IMR-90 (cell line): ENCODE data around the gene TK1. TPM values are rescaled to one million over a fixed set of nuclear protein-coding genes. Genes with fewer than 3 reads are reported as not detected.

Experiments
- ATAC-seq: fragments of 200-7000 bp; cut with Tn5 transposase; 2 replicates; pipeline ENCODE4 v1.9.1; 2020; ENCODE audit warnings: low read depth, mild to moderate bottlenecking, moderate library complexity
- BruUV-seq: library from RNA; stranded (reverse); fragments of 400-500 nt; replicated peaks from 2 replicates; lab custom pipeline; 2021; lab: Mats Ljungman, UMichigan
- CTCF ChIA-PET: fragments of 300-600 bp; formaldehyde crosslinking; extraction: SDS; loops from one replicate; lab custom pipeline; 2021; ENCODE audit warnings: antibody characterized with exemption; lab: Yijun Ruan, JAX
- POLR2A ChIA-PET: fragments of 300-600 bp; sonication (Branson Sonifier 250); formaldehyde crosslinking; loops from one replicate; lab custom pipeline; 2022; ENCODE audit warnings: antibody characterized with exemption; ENCODE audit not compliant: unreplicated experiment; lab: Charles Lee
- DNase-seq: peaks from one replicate; pipeline ENCODE4 v3.0.0; 2013
- H2AFZ ChIP-seq: replicated peaks from 2 replicates; pipeline ENCODE3; 2013; ENCODE audit warnings: low read length, mild to moderate bottlenecking; ENCODE audit not compliant: poor library complexity
- H2AK5ac ChIP-seq: 2 replicates; pipeline ENCODE4 v1.6.1; 2013; ENCODE audit warnings: low read depth, low read length, inconsistent platforms
- H2AK9ac ChIP-seq: replicated peaks from 2 replicates; pipeline ENCODE3; 2013; ENCODE audit warnings: mild to moderate bottlenecking, low read depth, low read length, moderate library complexity; ENCODE audit not compliant: poor library complexity
- H2BK120ac ChIP-seq: 2 replicates; pipeline ENCODE4 v1.6.1; 2013; ENCODE audit warnings: low read depth, low read length, inconsistent platforms
- H2BK15ac ChIP-seq: 3 replicates; pipeline ENCODE4 v1.6.1; 2013; ENCODE audit warnings: low read depth, low read length, inconsistent platforms
- H2BK20ac ChIP-seq: 2 replicates; pipeline ENCODE4 v1.6.1; 2013; ENCODE audit warnings: low read depth, mild to moderate bottlenecking, inconsistent platforms, low read length, moderate library complexity
- H2BK5ac ChIP-seq: 2 replicates; pipeline ENCODE4 v1.6.1; 2013; ENCODE audit warnings: mild to moderate bottlenecking, low read depth, low read length, inconsistent platforms; ENCODE audit not compliant: poor library complexity, severe bottlenecking
- H3K14ac ChIP-seq: replicated peaks from 2 replicates; pipeline ENCODE4 v1.6.1; 2013; ENCODE audit warnings: low read depth, low read length, inconsistent platforms
- H3K18ac ChIP-seq: 2 replicates; pipeline ENCODE4 v1.6.1; 2013; ENCODE audit warnings: low read depth, low read length, control low read depth
- H3K23ac ChIP-seq: 2 replicates; pipeline ENCODE4 v1.6.1; 2013; ENCODE audit warnings: low read depth, low read length, inconsistent platforms
- H3K27ac ChIP-seq: 2 replicates; pipeline ENCODE4 v1.5.1; 2013; ENCODE audit warnings: mild to moderate bottlenecking, control low read depth, low read length; ENCODE audit not compliant: insufficient read depth
- H3K27me3 ChIP-seq: 2 replicates; pipeline ENCODE4 v1.6.1; 2013; ENCODE audit warnings: low read length; ENCODE audit not compliant: control insufficient read depth, insufficient read depth
- H3K36me3 ChIP-seq: 2 replicates; pipeline ENCODE4 v1.6.1; 2013; ENCODE audit warnings: low read length, mixed read lengths; ENCODE audit not compliant: control insufficient read depth, insufficient read depth
- H3K4ac ChIP-seq: 2 replicates; pipeline ENCODE4 v1.6.1; 2013; ENCODE audit warnings: low read depth, low read length, inconsistent platforms
- H3K4me1 ChIP-seq: 2 replicates; pipeline ENCODE4 v1.6.1; 2013; ENCODE audit warnings: low read length, mixed read lengths; ENCODE audit not compliant: control insufficient read depth, insufficient read depth
- H3K4me2 ChIP-seq: 2 replicates; pipeline ENCODE4 v1.6.1; 2013; ENCODE audit warnings: low read depth, mild to moderate bottlenecking, control low read depth, low read length, moderate library complexity
- H3K4me3 ChIP-seq: 2 replicates; pipeline ENCODE4 v1.5.1; 2013; ENCODE audit warnings: low read depth, mild to moderate bottlenecking, control low read depth, low read length, moderate library complexity; ENCODE audit not compliant: insufficient read depth
- H3K56ac ChIP-seq: 2 replicates; pipeline ENCODE4 v1.6.1; 2013; ENCODE audit warnings: low read length, inconsistent platforms; ENCODE audit not compliant: insufficient read depth; ENCODE audit errors: extremely low read depth
- H3K79me1 ChIP-seq, 2 experiments: 2 replicates each; pipeline ENCODE4 v1.6.1; 2013; ENCODE audit warnings: low read length in 2 of 2, inconsistent platforms in 1 of 2, low read depth in 1 of 2
- H3K9ac ChIP-seq: 2 replicates; pipeline ENCODE4 v1.6.1; 2013; ENCODE audit warnings: low read depth, low read length, control low read depth
- H3K9me1 ChIP-seq: 2 replicates; pipeline ENCODE4 v1.6.1; 2013; ENCODE audit warnings: low read length, inconsistent platforms; ENCODE audit not compliant: insufficient read depth
- H3K9me3 ChIP-seq: 2 replicates; pipeline ENCODE4 v1.6.1; 2013; ENCODE audit warnings: low read length; ENCODE audit not compliant: control insufficient read depth, insufficient read depth
- H4K20me1 ChIP-seq: 2 replicates; pipeline ENCODE4 v1.6.1; 2013; ENCODE audit warnings: low read length, inconsistent platforms; ENCODE audit not compliant: insufficient read depth
- H4K5ac ChIP-seq: 2 replicates; pipeline ENCODE4 v1.6.1; 2013; ENCODE audit warnings: mild to moderate bottlenecking, low read depth, low read length, control low read depth
- H4K8ac ChIP-seq, 2 experiments: 2 replicates each; pipeline ENCODE4 v1.6.1; 2013; ENCODE audit warnings: low read depth in 2 of 2, low read length in 2 of 2, control low read depth in 1 of 2, inconsistent platforms in 1 of 2
- H4K91ac ChIP-seq: 2 replicates; pipeline ENCODE4 v1.6.1; 2013; ENCODE audit warnings: low read depth, low read length, inconsistent platforms; ENCODE audit not compliant: insufficient read depth
- CEBPB ChIP-seq: IDR thresholded peaks from 2 replicates; pipeline ENCODE4 v1.6.1; 2012; ENCODE audit warnings: low read depth, low read length, improper control_type of control experiment
- MAFK ChIP-seq: IDR thresholded peaks from 2 replicates; pipeline ENCODE4 v1.6.1; 2012; ENCODE audit warnings: low read depth, low read length, improper control_type of control experiment
- MAZ ChIP-seq: IDR thresholded peaks from 2 replicates; pipeline ENCODE4 v1.6.1; 2012; ENCODE audit warnings: low read depth, mild to moderate bottlenecking, low read length, improper control_type of control experiment, moderate library complexity, borderline replicate concordance
- NFE2L2 ChIP-seq: fragments of 150-350 bp; IDR thresholded peaks from 2 replicates; pipeline ENCODE4 v1.6.1; 2016; ENCODE audit warnings: low read depth, mild to moderate bottlenecking, low read length
- POLR2A ChIP-seq: IDR thresholded peaks from 2 replicates; pipeline ENCODE4 v1.6.1; 2012; ENCODE audit warnings: mild to moderate bottlenecking, low read depth, low read length
- RFX5 ChIP-seq: IDR thresholded peaks from 2 replicates; pipeline ENCODE4 v1.8.0; 2012; ENCODE audit warnings: low read depth, mild to moderate bottlenecking, low read length, moderate library complexity
- WGBS, 2 experiments: methylation state at CpG; one replicate each; pipeline versions ENCODE4 v1.1.5 to v1.1.7; 2013; ENCODE audit warnings: missing lambda C conversion rate in 2 of 2; ENCODE audit not compliant: insufficient read length in 1 of 2; ENCODE audit errors: extremely low coverage in 2 of 2; 5-methylcytosine and 5-hydroxymethylcytosine counted together
- dilution Hi-C: fragments of 300-500 bp; cut with HindIII; formaldehyde crosslinking; loops from one replicate; pipeline ENCODE4 v1.14.3; 2018; ENCODE audit warnings: low sequenced_read_pairs; ENCODE audit not compliant: unreplicated experiment
- in situ Hi-C: fragments of 300-500 bp; cut with MboI; formaldehyde crosslinking; loops from 3 replicates; pipeline ENCODE4 v1.14.3; 2019; ENCODE audit warnings: low sequenced_read_pairs, inconsistent platforms, mixed read lengths
- intact Hi-C: fragments of 100-400 bp; cut with micrococcal nuclease; formaldehyde crosslinking; loops from 2 replicates; pipeline ENCODE4 v1.10.0; 2022
- polyA plus RNA-seq, 3 experiments: library from polyadenylated mRNA; depleted of rRNA; stranded (reverse); fragments of >200 nt; gene quantifications; 2 replicates each; pipeline ENCODE4 v1.2.3, GENCODE V29; 2012; ENCODE audit warnings: low replicate concordance in 1 of 3
- total RNA-seq: library from RNA; depleted of rRNA; stranded (reverse); fragments of >200 nt; gene quantifications from 2 replicates; pipeline ENCODE4 v1.2.3, GENCODE V29; 2012
- TF ChIP-seq, protein P1 (sequence below): conservative IDR thresholded peaks from 2 replicates; pipeline ENCODE4 v1.5.1; 2012; ENCODE audit warnings: mild to moderate bottlenecking, low read depth, low read length, improper control_type of control experiment

Gene TK1
- total and polyA plus RNA-seq, 2 of the 4 experiments (the other 2 are of a cell fraction), result 150 to 219 TPM

DNA sequence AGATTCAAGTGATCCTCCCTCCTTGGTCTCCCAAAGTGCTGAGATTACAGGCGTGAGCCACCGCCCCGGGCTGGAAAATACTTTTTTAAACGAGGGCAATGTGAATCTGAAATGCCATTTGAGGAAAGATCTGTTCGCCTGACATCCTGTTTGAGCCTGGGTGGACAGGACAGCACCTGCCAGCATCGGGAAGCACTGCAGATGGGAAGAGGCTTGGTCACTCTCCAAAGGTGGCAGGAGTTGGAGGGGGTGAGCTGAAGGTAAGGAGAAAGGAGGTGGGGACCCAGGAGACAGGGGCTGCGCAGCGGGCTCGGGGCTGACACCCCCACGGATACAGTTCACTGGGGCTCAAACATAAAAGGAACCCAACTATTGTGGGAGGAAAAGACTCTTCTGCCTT, 23.3 kb upstream of the TK1 start:
- Histone ChIP-seq H2BK120ac (no peak overlapping the region), H2AK9ac (no peak overlapping the region), H4K91ac (no peak overlapping the region), H3K18ac (no peak overlapping the region), H3K4me3 (no peak overlapping the region), H2AFZ (no peak overlapping the region), H3K27ac (no peak overlapping the region), H2BK15ac (no peak overlapping the region), H3K27me3 (no peaks in the 10 kb centered on the region; the same call in 1 of the 2 replicates), H2BK5ac (no peak overlapping the region), H3K9me1 (0 out of 2 replicates have a peak, but pooled peaks cover 2% of the 10 kb centered on the region), H3K4ac (no peak overlapping the region), H2BK20ac (no peak overlapping the region), H4K5ac (no peak overlapping the region), H3K4me2 (no peak overlapping the region), H3K36me3 (0 out of 2 replicates have a peak, but pooled peaks cover 1% of the 10 kb centered on the region), H3K56ac (no peak overlapping the region), H4K20me1 (no peaks in the 10 kb centered on the region), H3K9ac (no peak overlapping the region), H3K9me3 (no peaks in the 10 kb centered on the region), H4K8ac (no peak overlapping the region), H3K23ac (no peak overlapping the region), H2AK5ac (no peak overlapping the region), H3K14ac (no peak overlapping the region), H3K4me1 (0 out of 2 replicates have a peak, but pooled peaks cover 1% of the 10 kb centered on the region), H3K79me1 (peaks cover 0 to 9% of the 10 kb centered on the region in 2 experiments; a peak in 1 of 4 replicates)
- TF ChIP-seq NFE2L2 (no peak), POLR2A (no peak), CEBPB (no peak), RFX5 (no peak), MAZ (no peak), MAFK (no peak)
- TF ChIP-seq, protein P1, sequence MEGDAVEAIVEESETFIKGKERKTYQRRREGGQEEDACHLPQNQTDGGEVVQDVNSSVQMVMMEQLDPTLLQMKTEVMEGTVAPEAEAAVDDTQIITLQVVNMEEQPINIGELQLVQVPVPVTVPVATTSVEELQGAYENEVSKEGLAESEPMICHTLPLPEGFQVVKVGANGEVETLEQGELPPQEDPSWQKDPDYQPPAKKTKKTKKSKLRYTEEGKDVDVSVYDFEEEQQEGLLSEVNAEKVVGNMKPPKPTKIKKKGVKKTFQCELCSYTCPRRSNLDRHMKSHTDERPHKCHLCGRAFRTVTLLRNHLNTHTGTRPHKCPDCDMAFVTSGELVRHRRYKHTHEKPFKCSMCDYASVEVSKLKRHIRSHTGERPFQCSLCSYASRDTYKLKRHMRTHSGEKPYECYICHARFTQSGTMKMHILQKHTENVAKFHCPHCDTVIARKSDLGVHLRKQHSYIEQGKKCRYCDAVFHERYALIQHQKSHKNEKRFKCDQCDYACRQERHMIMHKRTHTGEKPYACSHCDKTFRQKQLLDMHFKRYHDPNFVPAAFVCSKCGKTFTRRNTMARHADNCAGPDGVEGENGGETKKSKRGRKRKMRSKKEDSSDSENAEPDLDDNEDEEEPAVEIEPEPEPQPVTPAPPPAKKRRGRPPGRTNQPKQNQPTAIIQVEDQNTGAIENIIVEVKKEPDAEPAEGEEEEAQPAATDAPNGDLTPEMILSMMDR, result no peak
- 100% methylated on average over 1 of the region's 10 CpGs; no CpG with 5 or more reads in 1 of the 2 experiments for WGBS, 2 experiments
- DNase-seq (no peak), ATAC-seq (no peak)
- CTCF ChIA-PET, result no interaction called here
- in situ Hi-C loops (no loop called here), intact Hi-C loops (no loop called here), dilution Hi-C loops (no loop called here)
- no TSS peak for BruUV-seq
- POLR2A ChIA-PET, result no interaction called here
